ENCODE results near the gene ADAMTS17.

The ADAMTS17 gene

DNA sequence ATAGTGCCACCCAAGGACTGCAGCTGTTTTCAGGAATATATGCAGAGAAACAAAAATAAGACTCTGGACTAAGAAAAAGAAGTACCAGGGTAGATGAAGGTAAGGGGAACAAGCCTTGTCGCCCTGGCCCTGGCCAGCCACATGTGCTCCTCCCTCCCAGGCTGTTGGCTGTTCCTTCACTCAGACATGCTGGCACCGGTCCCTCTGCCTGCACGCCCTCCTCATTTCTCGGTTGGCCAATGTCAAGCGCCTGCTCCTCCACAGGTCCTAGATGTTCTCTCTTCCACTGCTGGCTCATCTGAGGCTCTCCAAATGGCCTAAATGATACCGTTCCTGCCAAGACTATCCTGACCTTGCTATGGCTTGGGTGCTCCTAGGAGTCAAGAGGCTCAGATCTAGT, 320.1 kb downstream of the ADAMTS17 start:
- Histone ChIP-seq H3K27ac (ENCODE audit: low read length) (no peak overlapping the region), H2AFZ (ENCODE audit: low read depth, low read length) (no peak overlapping the region), H3K4me1 (ENCODE audit: insufficient read depth, low read length) (no peaks in the 10 kb centered on the region), H4K20me1 (ENCODE audit: insufficient read depth, low read length) (no peaks in the 10 kb centered on the region), H3K79me2 (ENCODE audit: insufficient read depth, low read length) (no peaks in the 10 kb centered on the region), H3K9me3 (ENCODE audit: insufficient read depth, low read length, severe bottlenecking) (no peaks in the 10 kb centered on the region), H3K27me3 (ENCODE audit: insufficient read depth, low read length, poor library complexity) (no peaks in the 10 kb centered on the region), H3K4me2 (ENCODE audit: insufficient read depth, low read length) (no peak overlapping the region), H3K9ac (ENCODE audit: low read depth, low read length) (no peak overlapping the region), H3K4me3 (ENCODE audit: low read depth in 1 of 2, low read length in 2 of 2) (no peak overlapping the region), H3K36me3 (ENCODE audit: insufficient read depth, low read length) (peaks cover 64% of the 10 kb centered on the region)
- no peak for ATAC-seq (ENCODE audit: insufficient read depth, low read depth)
- TF ChIP-seq CTCF (IDR thresholded peaks at IDR 0.05; ENCODE audit: borderline replicate concordance, extremely low read depth, low read length, poor library complexity, severe bottlenecking) (no peak), EZH2 (IDR thresholded peaks at IDR 0.05; ENCODE audit: borderline replicate concordance, low read depth, low read length, severe bottlenecking) (no peak)
- DNase-seq, result no peak

DNA sequence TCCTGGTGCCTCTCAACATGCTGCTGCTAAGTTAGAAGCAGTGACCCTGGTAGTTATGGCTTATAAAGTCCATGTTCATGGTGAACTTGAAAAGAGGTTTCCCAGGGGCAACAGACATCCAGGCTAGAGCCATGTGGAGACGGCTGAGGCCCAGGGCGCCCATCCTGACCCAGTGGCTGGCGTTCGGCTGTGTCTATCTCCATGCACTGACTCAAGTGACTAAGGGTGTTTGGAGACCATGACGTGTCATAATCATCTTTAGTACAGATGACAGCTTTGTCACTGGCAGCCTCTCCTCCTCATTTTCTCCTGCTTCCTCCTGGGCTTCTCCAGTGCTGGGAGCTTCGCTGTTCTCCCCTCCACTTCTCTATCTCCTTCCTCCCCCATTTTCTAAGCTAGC, 321.2 kb downstream of the ADAMTS17 start:
- Histone ChIP-seq H4K20me1 (ENCODE audit: insufficient read depth, low read length) (no peaks in the 10 kb centered on the region), H3K27me3 (ENCODE audit: insufficient read depth, low read length, poor library complexity) (no peaks in the 10 kb centered on the region), H3K79me2 (ENCODE audit: insufficient read depth, low read length) (no peaks in the 10 kb centered on the region), H3K9ac (ENCODE audit: low read depth, low read length) (no peak overlapping the region), H2AFZ (ENCODE audit: low read depth, low read length) (no peak overlapping the region), H3K36me3 (ENCODE audit: insufficient read depth, low read length) (peaks cover 58% of the 10 kb centered on the region), H3K27ac (ENCODE audit: low read length) (no peak overlapping the region), H3K4me1 (ENCODE audit: insufficient read depth, low read length) (no peaks in the 10 kb centered on the region), H3K4me3 (ENCODE audit: low read depth in 1 of 2, low read length in 2 of 2) (no peak overlapping the region), H3K9me3 (ENCODE audit: insufficient read depth, low read length, severe bottlenecking) (no peaks in the 10 kb centered on the region), H3K4me2 (ENCODE audit: insufficient read depth, low read length) (no peak overlapping the region)
- DNase-seq (no peak), ATAC-seq (ENCODE audit: insufficient read depth, low read depth) (no peak)
- TF ChIP-seq EZH2 (IDR thresholded peaks at IDR 0.05; ENCODE audit: borderline replicate concordance, low read depth, low read length, severe bottlenecking) (no peak), CTCF (IDR thresholded peaks at IDR 0.05; ENCODE audit: borderline replicate concordance, extremely low read depth, low read length, poor library complexity, severe bottlenecking) (no peak)

GRCh38 chr15:100020189-100020588, 321.6 kb downstream of the ADAMTS17 start:
- no peak overlapping the region for H3K27ac ChIP-seq (ENCODE audit: low read length)
- H3K36me3 ChIP-seq (ENCODE audit: insufficient read depth, low read length), result peaks cover 58% of the 10 kb centered on the region
- H3K9ac ChIP-seq (ENCODE audit: low read depth, low read length), result no peak overlapping the region
- H3K27me3 ChIP-seq (ENCODE audit: insufficient read depth, low read length, poor library complexity), result no peaks in the 10 kb centered on the region
- no peak for DNase-seq
- H3K79me2 ChIP-seq (ENCODE audit: insufficient read depth, low read length), result no peaks in the 10 kb centered on the region
- no peak overlapping the region for H2AFZ ChIP-seq (ENCODE audit: low read depth, low read length)
- H3K4me2 ChIP-seq (ENCODE audit: insufficient read depth, low read length), result no peak overlapping the region
- no peaks in the 10 kb centered on the region for H4K20me1 ChIP-seq (ENCODE audit: insufficient read depth, low read length)
- H3K4me1 ChIP-seq (ENCODE audit: insufficient read depth, low read length), result no peaks in the 10 kb centered on the region
- TF ChIP-seq EZH2 (IDR thresholded peaks at IDR 0.05; ENCODE audit: borderline replicate concordance, low read depth, low read length, severe bottlenecking) (no peak), CTCF (IDR thresholded peaks at IDR 0.05; ENCODE audit: borderline replicate concordance, extremely low read depth, low read length, poor library complexity, severe bottlenecking) (no peak)
- ATAC-seq (ENCODE audit: insufficient read depth, low read depth), result no peak
- H3K4me3 ChIP-seq (ENCODE audit: low read depth in 1 of 2, low read length in 2 of 2), result no peak overlapping the region
- no peaks in the 10 kb centered on the region for H3K9me3 ChIP-seq (ENCODE audit: insufficient read depth, low read length, severe bottlenecking)

DNA sequence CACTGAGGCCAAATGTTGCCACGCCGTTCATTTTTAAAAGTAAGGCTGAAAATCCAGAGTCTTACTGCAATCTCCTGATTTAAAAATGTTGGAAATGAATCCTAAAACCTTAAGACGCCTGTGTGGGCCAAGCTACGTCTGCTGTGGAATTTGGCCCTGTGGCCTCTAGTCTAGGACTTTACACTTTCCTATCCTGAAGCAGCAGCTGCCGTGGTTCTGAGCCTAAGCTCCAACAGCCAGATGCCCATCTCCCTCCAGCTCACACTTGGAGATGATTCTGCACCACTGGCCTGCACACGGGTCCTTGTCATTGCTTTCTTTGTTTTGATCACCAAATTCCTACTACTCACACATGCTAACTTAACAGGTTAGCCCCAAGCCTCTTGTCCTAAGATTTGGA, 322.2 kb downstream of the ADAMTS17 start:
- no peak for ATAC-seq (ENCODE audit: insufficient read depth, low read depth)
- Histone ChIP-seq H3K4me1 (ENCODE audit: insufficient read depth, low read length) (no peaks in the 10 kb centered on the region), H3K9me3 (ENCODE audit: insufficient read depth, low read length, severe bottlenecking) (no peaks in the 10 kb centered on the region), H3K27ac (ENCODE audit: low read length) (no peak overlapping the region), H3K4me2 (ENCODE audit: insufficient read depth, low read length) (no peak overlapping the region), H3K79me2 (ENCODE audit: insufficient read depth, low read length) (no peaks in the 10 kb centered on the region), H3K4me3 (ENCODE audit: low read depth in 1 of 2, low read length in 2 of 2) (no peak overlapping the region), H2AFZ (ENCODE audit: low read depth, low read length) (no peak overlapping the region), H4K20me1 (ENCODE audit: insufficient read depth, low read length) (no peaks in the 10 kb centered on the region), H3K36me3 (ENCODE audit: insufficient read depth, low read length) (peaks cover 55% of the 10 kb centered on the region), H3K27me3 (ENCODE audit: insufficient read depth, low read length, poor library complexity) (no peaks in the 10 kb centered on the region), H3K9ac (ENCODE audit: low read depth, low read length) (no peak overlapping the region)
- TF ChIP-seq CTCF (IDR thresholded peaks at IDR 0.05; ENCODE audit: borderline replicate concordance, extremely low read depth, low read length, poor library complexity, severe bottlenecking), result no peak
- no peak for TF ChIP-seq EZH2 (IDR thresholded peaks at IDR 0.05; ENCODE audit: borderline replicate concordance, low read depth, low read length, severe bottlenecking)
- no peak for DNase-seq
